ENCODE results near the gene LRP11.
"Not testable (repeated sequence)": the region's sequence is repeated elsewhere in the genome, so short reads cannot be mapped to it uniquely, and the experiment has no call there.

The LRP11 gene

GRCh38 chr6:149846321-149846720, 17.8 kb downstream of the LRP11 start:
- peak; percentile 59 for DNase-seq

- DNase-seq, result peak; percentile 49
Measured at GRCh38 chr6:149845549-149845948, 18.6 kb downstream of the LRP11 start.

GRCh38 chr6:149844480-149844879, 19.7 kb downstream of the LRP11 start:
- peak; percentile 62 for DNase-seq

GRCh38 chr6:149844036-149844435, 20.1 kb downstream of the LRP11 start:
- not testable (repeated sequence) for DNase-seq

GRCh38 chr6:149843051-149843633, 21.0 kb downstream of the LRP11 start:
- DNase-seq, result no peak

GRCh38 chr6:149842331-149842730, 21.8 kb downstream of the LRP11 start:
- DNase-seq, result no peak

GRCh38 chr6:149840345-149841075, 23.6 kb downstream of the LRP11 start:
- peak; percentile 70 for DNase-seq

- peak; percentile 66 for DNase-seq
Measured at GRCh38 chr6:149834513-149835481, 29.4 kb downstream of the LRP11 start.

GRCh38 chr6:149833651-149834050, 30.5 kb downstream of the LRP11 start:
- peak; percentile 50 for DNase-seq

- DNase-seq, result no peak
Measured at GRCh38 chr6:149831308-149831820, 32.8 kb downstream of the LRP11 start.

- no peak for DNase-seq
Measured at GRCh38 chr6:149830731-149831307, 33.3 kb downstream of the LRP11 start.

- DNase-seq, result no peak
Measured at GRCh38 chr6:149825292-149825691, 38.9 kb downstream of the LRP11 start.

- no peak for DNase-seq
Measured at GRCh38 chr6:149823013-149823412, 41.1 kb downstream of the LRP11 start.

GRCh38 chr6:149821492-149821891, 42.7 kb downstream of the LRP11 start:
- DNase-seq, result no peak

GRCh38 chr6:149820506-149820905, 43.7 kb downstream of the LRP11 start:
- DNase-seq, result no peak

- no peak for DNase-seq
Measured at GRCh38 chr6:149815788-149816187, 48.4 kb downstream of the LRP11 start.

- DNase-seq, result no peak
Measured at GRCh38 chr6:149813351-149813750, 50.8 kb downstream of the LRP11 start.

GRCh38 chr6:149809798-149810197, 54.4 kb downstream of the LRP11 start:
- DNase-seq, result no peak

- DNase-seq, result no peak
Measured at GRCh38 chr6:149806127-149806526, 58.0 kb downstream of the LRP11 start.

GRCh38 chr6:149783551-149783950, 80.6 kb downstream of the LRP11 start:
- no peak for DNase-seq

- no peak for DNase-seq
Measured at GRCh38 chr6:149782337-149782736, 81.8 kb downstream of the LRP11 start.

GRCh38 chr6:149781715-149782114, 82.4 kb downstream of the LRP11 start:
- no peak for DNase-seq

GRCh38 chr6:149779644-149779963, 84.6 kb downstream of the LRP11 start:
- no peak for DNase-seq

Data from NCI-H82 (cell line).